H9 (cell line): ENCODE measurements around the gene ACVR1. TPM values are rescaled to one million over a fixed set of nuclear protein-coding genes. Genes with fewer than 3 reads are reported as not detected.

Source experiments
- DNase-seq: peaks from one replicate; pipeline ENCODE4 v3.0.0-alpha.2; 2017
- H2AFZ ChIP-seq: one replicate; pipeline ENCODE4 v1.6.1; 2013; ENCODE audit warnings: mild to moderate bottlenecking, low read length, control low read depth, moderate library complexity
- H2AK5ac ChIP-seq: 2 replicates; pipeline ENCODE4 v1.6.1; 2013; ENCODE audit warnings: low read length, control low read depth, mixed read lengths; ENCODE audit not compliant: insufficient read length
- H2BK120ac ChIP-seq: one replicate; pipeline ENCODE4 v1.6.1; 2013; ENCODE audit warnings: low read depth, mild to moderate bottlenecking, low read length, control low read depth, inconsistent platforms; ENCODE audit not compliant: poor library complexity, severe bottlenecking
- H2BK12ac ChIP-seq: 2 replicates; pipeline ENCODE4 v1.6.1; 2013; ENCODE audit warnings: low read length, control low read depth, mixed read lengths, low read depth; ENCODE audit not compliant: insufficient read length
- H2BK15ac ChIP-seq: 2 replicates; pipeline ENCODE4 v1.6.1; 2013; ENCODE audit warnings: low read depth, low read length, control low read depth
- H2BK20ac ChIP-seq: one replicate; pipeline ENCODE4 v1.6.1; 2013; ENCODE audit warnings: low read depth, mild to moderate bottlenecking, low read length, control low read depth, inconsistent platforms; ENCODE audit not compliant: poor library complexity, severe bottlenecking
- H2BK5ac ChIP-seq: 2 replicates; pipeline ENCODE4 v1.6.1; 2013; ENCODE audit warnings: low read length, control low read depth, mixed read lengths; ENCODE audit not compliant: insufficient read length
- H3K14ac ChIP-seq: 2 replicates; pipeline ENCODE4 v1.6.1; 2013; ENCODE audit warnings: low read length, control low read depth; ENCODE audit not compliant: insufficient read depth
- H3K18ac ChIP-seq: 2 replicates; pipeline ENCODE4 v1.6.1; 2013; ENCODE audit warnings: low read depth, mild to moderate bottlenecking, mixed read lengths, low read length, control low read depth; ENCODE audit not compliant: insufficient read length
- H3K23ac ChIP-seq: 2 replicates; pipeline ENCODE4 v1.6.1; 2013; ENCODE audit warnings: low read length, control low read depth, mixed read lengths, low read depth; ENCODE audit not compliant: insufficient read length
- H3K23me2 ChIP-seq: 2 replicates; pipeline ENCODE4 v1.6.1; 2013; ENCODE audit warnings: low read depth, mild to moderate bottlenecking, mixed read lengths, low read length, control low read depth; ENCODE audit not compliant: insufficient read length, poor library complexity, severe bottlenecking
- H3K27ac ChIP-seq: 2 replicates; pipeline ENCODE4 v1.5.1; 2013; ENCODE audit warnings: low read length, control low read depth, mixed read lengths, low read depth; ENCODE audit not compliant: insufficient read length
- H3K27me3 ChIP-seq: 2 replicates; pipeline ENCODE4 v1.6.1; 2013; ENCODE audit warnings: low read length, control low read depth, inconsistent platforms; ENCODE audit not compliant: insufficient read depth
- H3K4ac ChIP-seq: 2 replicates; pipeline ENCODE4 v1.6.1; 2013; ENCODE audit warnings: low read depth, mild to moderate bottlenecking, control low read depth, inconsistent platforms, low read length, moderate library complexity
- H3K4me1 ChIP-seq: 2 replicates; pipeline ENCODE4 v1.6.1; 2013; ENCODE audit warnings: low read length, control low read depth, inconsistent platforms; ENCODE audit not compliant: insufficient read depth
- H3K4me2 ChIP-seq: 2 replicates; pipeline ENCODE4 v1.6.1; 2013; ENCODE audit warnings: low read length, control low read depth, mixed read lengths; ENCODE audit not compliant: insufficient read length, insufficient read depth
- H3K56ac ChIP-seq: 2 replicates; pipeline ENCODE4 v1.6.1; 2013; ENCODE audit warnings: low read depth, mild to moderate bottlenecking, mixed read lengths, low read length, control low read depth; ENCODE audit not compliant: insufficient read length
- H3K79me1 ChIP-seq: 2 replicates; pipeline ENCODE4 v1.6.1; 2013; ENCODE audit warnings: low read depth, mild to moderate bottlenecking, moderate library complexity, low read length, control low read depth, inconsistent platforms; ENCODE audit not compliant: insufficient read depth, poor library complexity, severe bottlenecking
- H3K79me2 ChIP-seq: 2 replicates; pipeline ENCODE4 v1.6.1; 2013; ENCODE audit warnings: low read length, control low read depth, inconsistent platforms; ENCODE audit not compliant: insufficient read depth
- H3K9ac ChIP-seq: 2 replicates; pipeline ENCODE4 v1.6.1; 2013; ENCODE audit warnings: low read length, control low read depth, mixed read lengths; ENCODE audit not compliant: insufficient read length; ENCODE audit errors: extremely low read depth
- H3K9me3 ChIP-seq: one replicate; pipeline ENCODE4 v1.6.1; 2013; ENCODE audit warnings: low read depth, low read length, inconsistent platforms; ENCODE audit not compliant: control insufficient read depth
- H3T11ph ChIP-seq: one replicate; pipeline ENCODE4 v1.6.1; 2013; ENCODE audit warnings: mild to moderate bottlenecking, low read length, control low read depth, inconsistent platforms
- H4K20me1 ChIP-seq: one replicate; pipeline ENCODE4 v1.6.1; 2013; ENCODE audit not compliant: control insufficient read depth, insufficient read length, insufficient read depth
- H4K5ac ChIP-seq: 2 replicates; pipeline ENCODE4 v1.6.1; 2013; ENCODE audit warnings: low read depth, mild to moderate bottlenecking, mixed read lengths, low read length, control low read depth; ENCODE audit not compliant: insufficient read length
- H4K8ac ChIP-seq: replicated peaks from 2 replicates; pipeline ENCODE4 v1.6.1; 2013; ENCODE audit warnings: low read length, control low read depth, mixed read lengths, low read depth; ENCODE audit not compliant: insufficient read length
- H4K91ac ChIP-seq: 2 replicates; pipeline ENCODE4 v1.6.1; 2013; ENCODE audit warnings: low read depth, mild to moderate bottlenecking, moderate library complexity, mixed read lengths, low read length, control low read depth; ENCODE audit not compliant: insufficient read length
- H3K27ac Mint-ChIP-seq, 3 experiments: 2 replicates in 2 of 3; 3 replicates in 1 of 3; pipeline ENCODE4 v1.8.0; 2020 to 2021; ENCODE audit warnings: mixed read lengths in 3 of 3, mild to moderate bottlenecking in 1 of 3, moderate library complexity in 1 of 3
- H3K27me3 Mint-ChIP-seq: 2 replicates; pipeline ENCODE4 v1.8.0; 2021; ENCODE audit warnings: low read depth, mild to moderate bottlenecking, moderate library complexity, mixed read lengths
- H3K36me3 Mint-ChIP-seq, 3 experiments: 2 replicates in 2 of 3; 3 replicates in 1 of 3; pipeline ENCODE4 v1.8.0; 2020 to 2021; ENCODE audit warnings: low read depth in 3 of 3, mixed read lengths in 3 of 3; ENCODE audit not compliant: insufficient read depth in 1 of 3
- H3K4me1 Mint-ChIP-seq, 2 experiments: 2 replicates each; pipeline ENCODE4 v1.8.0; 2020; ENCODE audit warnings: mixed read lengths in 2 of 2
- H3K4me3 Mint-ChIP-seq, 2 experiments: 2 replicates in 1 of 2; 3 replicates in 1 of 2; pipeline ENCODE4 v1.8.0; 2020 to 2021; ENCODE audit warnings: mild to moderate bottlenecking in 2 of 2, mixed read lengths in 2 of 2, moderate library complexity in 1 of 2
- H3K9me3 Mint-ChIP-seq, 2 experiments: 2 replicates in 1 of 2; 3 replicates in 1 of 2; pipeline ENCODE4 v1.8.0; 2020; ENCODE audit warnings: mild to moderate bottlenecking in 2 of 2, mixed read lengths in 2 of 2, moderate library complexity in 1 of 2
- WGBS: extraction: QIAGEN DNeasy Blood & Tissue Kit; methylation state at CpG from one replicate; pipeline ENCODE4 v1.1.7; 2013; ENCODE audit warnings: missing lambda C conversion rate, low lambda C conversion rate, mixed read lengths; ENCODE audit not compliant: insufficient read length; ENCODE audit errors: extremely low coverage; 5-methylcytosine and 5-hydroxymethylcytosine counted together
- total RNA-seq: library from RNA; stranded (reverse); gene quantifications from 2 replicates; pipeline ENCODE4 v1.2.1, GENCODE V29; 2021
- TF ChIP-seq, protein P1 (sequence below): fragments of 200-600 bp; sonication (generic); conservative IDR thresholded peaks from 3 replicates; pipeline ENCODE4 v1.8.0; 2021; ENCODE audit warnings: antibody characterized with exemption, mild to moderate bottlenecking

ACVR1 gene
- total RNA-seq, 1 experiment from 2014 or later, result 21.2 TPM

GRCh38 chr2:157903626-157904025, 27.5 kb upstream of the ACVR1 start:
- no peak overlapping the region for H4K8ac ChIP-seq
- no peak overlapping the region for H4K91ac ChIP-seq
- no peak overlapping the region for H4K5ac ChIP-seq
- H2BK20ac ChIP-seq, result no peak overlapping the region
- no peak overlapping the region for H2BK15ac ChIP-seq
- no peak overlapping the region for H2AK5ac ChIP-seq
- no peaks in the 10 kb centered on the region for H3K23me2 ChIP-seq
- H3K4me2 ChIP-seq, result no peak overlapping the region
- no peak overlapping the region for H3K9ac ChIP-seq
- no CpG with 5 or more reads among the region's 5 CpGs for WGBS
- H3K9me3 ChIP-seq, result no peaks in the 10 kb centered on the region
- TF ChIP-seq, protein P1, sequence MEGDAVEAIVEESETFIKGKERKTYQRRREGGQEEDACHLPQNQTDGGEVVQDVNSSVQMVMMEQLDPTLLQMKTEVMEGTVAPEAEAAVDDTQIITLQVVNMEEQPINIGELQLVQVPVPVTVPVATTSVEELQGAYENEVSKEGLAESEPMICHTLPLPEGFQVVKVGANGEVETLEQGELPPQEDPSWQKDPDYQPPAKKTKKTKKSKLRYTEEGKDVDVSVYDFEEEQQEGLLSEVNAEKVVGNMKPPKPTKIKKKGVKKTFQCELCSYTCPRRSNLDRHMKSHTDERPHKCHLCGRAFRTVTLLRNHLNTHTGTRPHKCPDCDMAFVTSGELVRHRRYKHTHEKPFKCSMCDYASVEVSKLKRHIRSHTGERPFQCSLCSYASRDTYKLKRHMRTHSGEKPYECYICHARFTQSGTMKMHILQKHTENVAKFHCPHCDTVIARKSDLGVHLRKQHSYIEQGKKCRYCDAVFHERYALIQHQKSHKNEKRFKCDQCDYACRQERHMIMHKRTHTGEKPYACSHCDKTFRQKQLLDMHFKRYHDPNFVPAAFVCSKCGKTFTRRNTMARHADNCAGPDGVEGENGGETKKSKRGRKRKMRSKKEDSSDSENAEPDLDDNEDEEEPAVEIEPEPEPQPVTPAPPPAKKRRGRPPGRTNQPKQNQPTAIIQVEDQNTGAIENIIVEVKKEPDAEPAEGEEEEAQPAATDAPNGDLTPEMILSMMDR, result no peak
- no peak overlapping the region for H3K4ac ChIP-seq
- H3K79me1 ChIP-seq, result no peaks in the 10 kb centered on the region
- H2BK5ac ChIP-seq, result no peak overlapping the region
- peaks cover 12 to 23% of the 10 kb centered on the region in 2 experiments for H3K4me1 Mint-ChIP-seq
- H3K9me3 Mint-ChIP-seq, result no peaks in the 10 kb centered on the region
- no peak overlapping the region for H3K14ac ChIP-seq
- no peak overlapping the region for H3K23ac ChIP-seq
- no peak for DNase-seq
- H2AFZ ChIP-seq, result no peak overlapping the region
- no peaks in the 10 kb centered on the region for H3K36me3 Mint-ChIP-seq
- no peak overlapping the region for H3K4me3 Mint-ChIP-seq
- H3K27me3 Mint-ChIP-seq, result no peaks in the 10 kb centered on the region
- H3K79me2 ChIP-seq, result no peaks in the 10 kb centered on the region
- H3K56ac ChIP-seq, result no peak overlapping the region
- H2BK120ac ChIP-seq, result no peak overlapping the region
- no peaks in the 10 kb centered on the region for H3K4me1 ChIP-seq
- H3K27ac ChIP-seq, result no peak overlapping the region
- H2BK12ac ChIP-seq, result no peak overlapping the region
- H4K20me1 ChIP-seq, result no peaks in the 10 kb centered on the region
- no peak overlapping the region for H3K18ac ChIP-seq
- H3K27me3 ChIP-seq, result no peaks in the 10 kb centered on the region
- no peak overlapping the region for H3K27ac Mint-ChIP-seq
- no peak overlapping the region for H3T11ph ChIP-seq
